Activated B cell treated with CpG ODN at 0.5 μM for 24 hours (primary cell): ENCODE results near the gene KLF2. TPM values are rescaled to one million over a fixed set of nuclear protein-coding genes. Genes with fewer than 3 reads are reported as not detected.

Source experiments
- ATAC-seq: fragments of 200-7000 bp; cut with Tn5 transposase; one replicate; pipeline ENCODE4 v1.10.0; 2021; ENCODE audit warnings: low read depth, mild to moderate bottlenecking, moderate library complexity
- CTCF ChIA-PET: fragments of 350-600 bp; sonication (Branson Sonifier 250); formaldehyde crosslinking; loops from one replicate; lab custom pipeline; 2021; ENCODE audit warnings: antibody characterized with exemption; lab: Charles Lee
- POLR2A ChIA-PET: fragments of 350-600 bp; sonication (Branson Sonifier 250); formaldehyde crosslinking; loops from one replicate; lab custom pipeline; 2021; ENCODE audit warnings: antibody characterized with exemption; lab: Charles Lee
- DNase-seq: peaks from one replicate; pipeline ENCODE4 v3.0.0; 2022
- H3K27ac Mint-ChIP-seq: one replicate; pipeline ENCODE4 v1.8.0; 2020; ENCODE audit warnings: mixed read lengths
- H3K27me3 Mint-ChIP-seq: one replicate; pipeline ENCODE4 v1.8.0; 2021; ENCODE audit warnings: mixed read lengths
- H3K36me3 Mint-ChIP-seq: one replicate; pipeline ENCODE4 v1.8.0; 2021; ENCODE audit warnings: low read depth, mixed read lengths
- H3K4me1 Mint-ChIP-seq: one replicate; pipeline ENCODE4 v1.8.0; 2021; ENCODE audit warnings: mixed read lengths
- H3K4me3 Mint-ChIP-seq: one replicate; pipeline ENCODE4 v1.8.0; 2020; ENCODE audit warnings: mild to moderate bottlenecking, mixed read lengths
- H3K9me3 Mint-ChIP-seq: one replicate; pipeline ENCODE4 v1.8.0; 2020; ENCODE audit warnings: mixed read lengths
- intact Hi-C: fragments of 100-400 bp; cut with micrococcal nuclease; formaldehyde crosslinking; loops from one replicate; pipeline ENCODE4 v1.15.1; 2024
- total RNA-seq: library from RNA; stranded (reverse); gene quantifications from 2 replicates; pipeline ENCODE4 v1.2.3, GENCODE V29; 2022
- TF ChIP-seq, protein P1 (sequence below): fragments of 200-600 bp; IDR thresholded peaks from one replicate; pipeline ENCODE4 v1.8.0; 2022; ENCODE audit warnings: antibody characterized with exemption, mild to moderate bottlenecking

KLF2 gene
- total RNA-seq, 1 donor from 2014 or later, result 87.6 TPM

DNA sequence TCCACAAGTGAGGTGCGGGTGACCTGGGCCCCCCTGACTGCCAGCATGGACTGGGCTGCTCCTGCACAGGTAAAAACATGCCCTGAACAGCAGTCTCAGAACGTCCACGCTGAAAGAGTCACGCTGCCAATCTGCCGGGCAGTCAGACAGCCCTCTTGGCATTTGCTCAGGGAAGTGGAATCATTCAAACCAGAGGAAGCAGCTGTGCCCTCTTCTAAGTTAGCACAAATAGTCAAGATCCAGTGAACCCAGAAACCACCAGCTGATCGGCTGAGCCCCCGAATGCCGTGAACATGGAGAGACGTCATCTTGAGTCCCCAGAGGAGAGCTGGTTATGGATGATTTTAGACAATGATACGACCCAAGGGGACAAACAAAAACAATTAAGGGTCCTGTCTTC is 34.4 kb downstream of the KLF2 start:
- Mint-ChIP-seq H3K27ac (peak overlapping the region; percentile 50), H3K36me3 (peaks cover 29% of the 10 kb centered on the region), H3K4me1 (peaks cover 92% of the 10 kb centered on the region), H3K27me3 (no peaks in the 10 kb centered on the region), H3K4me3 (peak overlapping the region; percentile 49), H3K9me3 (no peaks in the 10 kb centered on the region)
- ATAC-seq, result peak; percentile 76
- intact Hi-C loops, result loop anchor here (1.0 to 2.0 kb wide), 2 partner anchors 8 to 16 kb away; no protein-coding TSS in a partner anchor
- POLR2A ChIA-PET, result interaction anchor here (0.5 to 18.5 kb wide), 8 partner anchors 11 to 1138 kb away, joined by 3 to 828 read pairs (median 14); partner anchors contain the start of gene KLF2
- TF ChIP-seq, protein P1, sequence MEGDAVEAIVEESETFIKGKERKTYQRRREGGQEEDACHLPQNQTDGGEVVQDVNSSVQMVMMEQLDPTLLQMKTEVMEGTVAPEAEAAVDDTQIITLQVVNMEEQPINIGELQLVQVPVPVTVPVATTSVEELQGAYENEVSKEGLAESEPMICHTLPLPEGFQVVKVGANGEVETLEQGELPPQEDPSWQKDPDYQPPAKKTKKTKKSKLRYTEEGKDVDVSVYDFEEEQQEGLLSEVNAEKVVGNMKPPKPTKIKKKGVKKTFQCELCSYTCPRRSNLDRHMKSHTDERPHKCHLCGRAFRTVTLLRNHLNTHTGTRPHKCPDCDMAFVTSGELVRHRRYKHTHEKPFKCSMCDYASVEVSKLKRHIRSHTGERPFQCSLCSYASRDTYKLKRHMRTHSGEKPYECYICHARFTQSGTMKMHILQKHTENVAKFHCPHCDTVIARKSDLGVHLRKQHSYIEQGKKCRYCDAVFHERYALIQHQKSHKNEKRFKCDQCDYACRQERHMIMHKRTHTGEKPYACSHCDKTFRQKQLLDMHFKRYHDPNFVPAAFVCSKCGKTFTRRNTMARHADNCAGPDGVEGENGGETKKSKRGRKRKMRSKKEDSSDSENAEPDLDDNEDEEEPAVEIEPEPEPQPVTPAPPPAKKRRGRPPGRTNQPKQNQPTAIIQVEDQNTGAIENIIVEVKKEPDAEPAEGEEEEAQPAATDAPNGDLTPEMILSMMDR, result no peak
- CTCF ChIA-PET, result interaction anchor here (1.0 kb wide), 1 partner anchor 22 kb away, joined by 3 read pairs; no protein-coding TSS in a partner anchor
- no peak for DNase-seq

DNA sequence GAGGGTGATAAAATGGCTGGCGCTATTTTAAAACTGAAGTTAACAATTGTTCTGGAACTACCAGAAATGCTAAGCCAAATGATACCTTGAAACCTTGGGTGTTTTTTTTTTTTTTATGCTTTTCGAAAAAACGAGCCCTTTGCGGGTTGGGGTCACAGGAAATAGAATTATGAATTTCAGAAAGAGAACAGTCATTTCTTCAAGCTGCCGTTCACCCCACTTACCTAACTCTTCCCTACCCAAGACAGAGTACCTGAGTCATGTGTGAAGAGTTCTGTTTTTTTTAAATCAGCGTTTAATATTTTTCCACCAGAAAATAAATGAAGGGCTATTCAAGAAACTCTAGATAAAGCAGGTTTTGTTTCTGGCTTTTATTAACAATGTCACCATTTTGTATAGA is 35.3 kb downstream of the KLF2 start:
- Mint-ChIP-seq H3K27ac (no peak overlapping the region), H3K4me3 (no peak overlapping the region), H3K27me3 (no peaks in the 10 kb centered on the region), H3K36me3 (peaks cover 29% of the 10 kb centered on the region), H3K4me1 (peaks cover 90% of the 10 kb centered on the region), H3K9me3 (no peaks in the 10 kb centered on the region)
- TF ChIP-seq, protein P1, result no peak
- intact Hi-C loops, result loop anchor here (1.0 to 2.0 kb wide), 2 partner anchors 7 to 17 kb away; no protein-coding TSS in a partner anchor
- ChIA-PET CTCF (no interaction called here), POLR2A (interaction anchor here (0.7 to 18.5 kb wide), 7 partner anchors 10 to 92 kb away, joined by 4 to 828 read pairs (median 33); partner anchors contain the start of gene KLF2)
- ATAC-seq, result no peak
- DNase-seq, result no peak

- H3K36me3 Mint-ChIP-seq, result peaks cover 29% of the 10 kb centered on the region
These were observed 36.1 kb downstream of the KLF2 start for GRCh38 chr19:16360738-16361137.

GRCh38 chr19:16361254-16361653 is 36.6 kb downstream of the KLF2 start:
- Mint-ChIP-seq H3K36me3 (peaks cover 29% of the 10 kb centered on the region), H3K4me3 (peak overlapping the region; percentile 28), H3K27me3 (no peaks in the 10 kb centered on the region), H3K4me1 (peaks cover 78% of the 10 kb centered on the region), H3K9me3 (no peaks in the 10 kb centered on the region), H3K27ac (no peak overlapping the region)
- CTCF ChIA-PET, result interaction anchor here (1.1 kb wide), 2 partner anchors 22 to 30 kb away, joined by 4 to 6 read pairs; no protein-coding TSS in a partner anchor
- DNase-seq (no peak), ATAC-seq (no peak)
- intact Hi-C loops, result no loop called here
- POLR2A ChIA-PET, result interaction anchor here (0.7 to 18.5 kb wide), 13 partner anchors 9 to 1919 kb away, joined by 3 to 828 read pairs (median 5); partner anchors contain the start of gene KLF2
- TF ChIP-seq, protein P1, result no peak

More at GRCh38 chr19:16360738-16361137, 36.1 kb downstream of the KLF2 start:
- Mint-ChIP-seq H3K27me3 (no peaks in the 10 kb centered on the region), H3K9me3 (no peaks in the 10 kb centered on the region), H3K4me1 (peaks cover 84% of the 10 kb centered on the region), H3K27ac (no peak overlapping the region), H3K4me3 (no peak overlapping the region)
- ChIA-PET POLR2A (interaction anchor here (0.7 to 18.5 kb wide), 10 partner anchors 9 to 1919 kb away, joined by 3 to 828 read pairs (median 9); partner anchors contain the start of gene KLF2), CTCF (interaction anchor here (1.1 kb wide), 2 partner anchors 22 to 30 kb away, joined by 4 to 6 read pairs; no protein-coding TSS in a partner anchor)
- TF ChIP-seq, protein P1, result no peak
- ATAC-seq (no peak), DNase-seq (no peak)
- intact Hi-C loops, result no loop called here

DNA sequence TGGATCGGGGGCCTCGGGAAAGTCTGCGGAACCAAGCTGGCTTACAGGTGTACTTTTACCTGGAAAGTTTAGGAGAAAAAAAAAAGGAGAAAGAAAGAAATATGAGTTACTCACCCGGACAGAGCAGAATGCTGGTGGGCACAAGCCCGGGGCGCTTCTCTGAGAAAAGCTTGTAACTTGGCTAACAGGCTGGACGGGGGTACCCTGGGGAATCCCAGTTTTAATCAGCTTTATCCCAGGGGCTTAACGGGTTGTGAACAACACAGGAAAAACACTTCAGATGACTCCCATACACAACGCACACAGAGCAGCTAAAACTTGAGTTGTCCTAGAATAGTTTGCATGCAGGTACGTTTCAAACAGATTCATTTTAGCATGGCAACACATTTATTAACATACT is 37.3 kb downstream of the KLF2 start:
- TF ChIP-seq, protein P1, result no peak
- ChIA-PET POLR2A (interaction anchor here (0.5 to 18.5 kb wide), 15 partner anchors 9 to 261 kb away, joined by 3 to 828 read pairs (median 4); partner anchors contain the start of gene KLF2), CTCF (no interaction called here)
- H3K4me3 Mint-ChIP-seq, result peak overlapping the region; percentile 28
- no peak for ATAC-seq
- H3K4me1 Mint-ChIP-seq, result peaks cover 72% of the 10 kb centered on the region
- no peak for DNase-seq
- H3K27ac Mint-ChIP-seq, result peak overlapping the region; percentile 18
- intact Hi-C loops, result no loop called here
- H3K27me3 Mint-ChIP-seq, result no peaks in the 10 kb centered on the region
- H3K36me3 Mint-ChIP-seq, result peaks cover 29% of the 10 kb centered on the region
- H3K9me3 Mint-ChIP-seq, result no peaks in the 10 kb centered on the region
